ENCODE measurements around the gene ST6GALNAC3. TPM values are rescaled to one million over a fixed set of nuclear protein-coding genes. Genes with fewer than 3 reads are reported as not detected.
A peak's percentile ranks its signal among the peaks of the same experiment; 100 is the strongest.
"Not testable (repeated sequence)": the region's sequence is repeated elsewhere in the genome, so short reads cannot be mapped to it uniquely, and the experiment has no call there.

ST6GALNAC3 gene
- total RNA-seq, 1 experiment from 2014 or later = not detected

DNA sequence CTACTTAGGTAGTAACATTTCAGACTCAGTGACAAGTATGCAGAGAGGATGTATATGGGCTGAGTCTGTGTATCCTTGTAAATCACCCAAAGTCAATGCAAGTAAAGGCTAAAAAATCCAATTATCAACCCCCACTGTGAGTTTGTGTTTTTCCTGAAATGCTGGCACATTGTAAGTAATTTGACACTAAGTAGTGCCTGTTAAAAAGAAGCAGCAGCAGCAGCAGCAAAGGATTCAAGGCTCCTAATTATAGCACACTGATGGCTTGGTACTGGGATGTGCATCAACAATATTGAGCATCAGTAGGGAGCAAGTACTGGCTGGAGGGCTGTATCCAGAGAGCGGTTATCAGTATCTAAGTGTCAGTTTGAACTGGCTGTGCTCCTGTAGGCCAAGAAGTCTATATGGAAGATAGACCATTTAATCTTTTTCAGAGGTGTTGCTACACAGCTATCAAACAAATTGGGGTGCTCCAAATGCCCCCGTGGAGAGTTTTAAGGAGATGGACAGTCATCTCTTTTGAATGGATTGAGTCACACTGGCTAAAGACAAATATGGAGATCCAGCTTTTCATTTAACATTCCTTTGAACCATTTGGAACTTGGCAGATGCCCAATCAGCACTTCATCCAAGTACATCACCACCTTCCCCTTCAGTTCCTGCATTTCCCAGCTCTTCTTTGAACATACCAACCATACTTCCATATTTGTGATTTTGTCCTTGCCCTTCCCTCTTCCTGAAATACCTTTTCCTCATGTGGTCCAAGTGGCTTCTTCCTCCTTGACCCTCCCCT lies 551.5 kb downstream of the ST6GALNAC3 start:
- no peak for DNase-seq (ENCODE audit: low read depth)

DNA sequence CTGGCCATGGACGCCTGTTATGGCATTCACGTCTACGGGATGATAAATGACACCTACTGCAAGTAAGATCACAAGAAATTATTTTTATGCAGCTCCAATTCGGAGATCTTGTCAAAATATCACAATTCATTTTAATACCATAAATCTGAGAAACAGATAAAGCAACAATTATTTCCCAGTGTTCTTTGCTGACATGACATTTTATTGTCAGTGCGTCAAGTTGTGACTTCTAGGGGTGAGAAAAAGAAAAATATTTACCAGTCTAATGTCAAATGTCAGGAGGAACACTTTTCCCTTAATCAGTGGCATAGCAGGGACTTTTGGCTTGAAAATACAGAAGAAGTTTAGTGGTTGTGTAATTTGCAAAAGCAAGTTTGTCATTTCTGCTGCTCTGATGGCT lies 553.0 kb downstream of the ST6GALNAC3 start:
- DNase-seq (ENCODE audit: low read depth) = no peak

DNA sequence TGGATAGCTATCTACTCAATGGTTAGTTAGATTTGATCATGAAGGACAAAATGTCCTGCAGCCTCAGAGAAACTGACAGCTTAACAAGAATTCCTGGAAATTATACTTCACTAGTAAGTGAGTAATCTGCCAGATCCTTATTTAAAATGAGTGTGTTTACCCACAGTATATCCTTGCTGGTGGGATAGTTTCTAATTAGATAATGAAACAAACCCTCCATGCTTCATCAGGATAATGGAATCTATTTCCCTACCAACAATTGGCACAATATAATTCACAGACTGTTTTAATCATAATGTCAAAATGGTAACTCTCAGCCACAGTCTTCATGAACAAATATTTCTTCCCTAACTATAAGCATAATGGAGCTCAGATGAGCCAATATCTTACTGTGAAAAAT lies 553.4 kb downstream of the ST6GALNAC3 start:
- DNase-seq (ENCODE audit: low read depth) = no peak

DNA sequence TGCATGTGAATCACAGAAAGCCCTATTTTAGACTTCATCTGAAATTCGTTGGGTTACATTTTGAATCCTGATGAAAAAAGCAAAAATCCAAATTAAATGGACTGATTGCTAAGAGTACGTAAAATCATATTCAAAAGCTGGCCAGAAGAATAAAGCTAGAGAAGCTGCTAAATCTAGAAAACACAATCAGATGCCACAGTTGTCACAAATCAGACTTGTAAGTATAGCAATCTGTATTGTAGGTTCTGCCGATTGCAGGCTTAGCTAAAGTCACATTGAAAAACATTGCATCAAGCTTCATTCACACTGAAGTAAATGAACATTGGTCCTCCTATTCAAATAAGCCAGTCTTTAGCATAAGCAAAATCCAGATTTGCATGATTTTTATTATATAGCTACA lies 557.6 kb downstream of the ST6GALNAC3 start:
- DNase-seq (ENCODE audit: low read depth) = no peak

DNA sequence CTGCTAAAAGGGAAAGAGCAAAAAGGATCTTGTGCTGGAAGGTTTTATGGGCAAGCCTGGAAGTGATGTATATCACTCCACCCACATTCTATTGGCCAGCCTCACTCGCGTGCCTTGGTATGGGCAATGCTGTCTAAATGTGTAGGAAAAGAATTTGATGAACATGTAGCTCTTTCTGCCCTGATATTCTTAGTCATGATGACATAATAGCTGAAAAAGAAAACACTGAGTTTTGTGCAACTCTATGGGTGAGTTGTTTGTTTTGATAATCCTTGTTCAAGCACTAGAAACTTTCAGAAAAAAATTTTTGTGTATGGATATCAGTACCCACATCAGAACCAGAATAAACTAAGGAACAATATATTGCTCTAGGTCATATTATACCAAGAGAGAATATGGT lies 561.2 kb downstream of the ST6GALNAC3 start:
- DNase-seq (ENCODE audit: low read depth) = peak; percentile 1

DNA sequence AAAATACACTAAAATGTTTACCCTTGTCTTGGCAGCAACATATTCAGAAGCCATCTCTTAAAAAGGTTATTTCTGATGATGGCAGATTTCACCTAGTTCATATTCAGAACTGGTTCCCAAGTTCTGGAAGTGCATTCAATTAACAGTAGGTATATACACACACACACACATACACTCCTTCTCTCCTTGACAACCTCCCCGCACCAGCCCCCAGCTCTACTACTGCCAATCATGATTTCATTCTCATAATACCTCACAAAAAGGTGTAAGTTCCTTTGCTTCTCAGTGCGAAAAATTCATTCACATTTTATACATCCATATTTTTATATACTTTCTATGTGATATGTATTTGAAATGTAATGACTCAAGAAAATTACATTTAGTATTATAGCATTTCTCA lies 564.6 kb downstream of the ST6GALNAC3 start:
- no peak for DNase-seq (ENCODE audit: low read depth)

DNA sequence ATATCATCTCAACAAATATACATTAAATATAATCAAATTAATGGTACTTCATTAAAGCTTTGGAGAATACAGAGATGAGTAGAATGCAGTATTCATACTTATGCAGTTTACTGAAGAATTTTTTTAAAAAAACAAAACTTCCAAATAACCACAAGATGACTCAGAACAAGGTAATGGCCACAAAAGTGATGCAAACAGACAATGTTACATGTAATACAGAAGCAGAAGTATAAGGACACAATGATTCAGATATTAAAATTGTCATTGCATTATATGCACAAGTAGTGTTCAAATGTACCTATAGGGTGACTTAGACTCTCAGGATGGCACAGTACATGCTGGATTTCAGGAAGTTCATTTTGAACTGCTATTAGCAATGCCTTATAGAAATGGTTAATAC lies 565.5 kb downstream of the ST6GALNAC3 start:
- peak; percentile 9 for DNase-seq (ENCODE audit: low read depth)

DNA sequence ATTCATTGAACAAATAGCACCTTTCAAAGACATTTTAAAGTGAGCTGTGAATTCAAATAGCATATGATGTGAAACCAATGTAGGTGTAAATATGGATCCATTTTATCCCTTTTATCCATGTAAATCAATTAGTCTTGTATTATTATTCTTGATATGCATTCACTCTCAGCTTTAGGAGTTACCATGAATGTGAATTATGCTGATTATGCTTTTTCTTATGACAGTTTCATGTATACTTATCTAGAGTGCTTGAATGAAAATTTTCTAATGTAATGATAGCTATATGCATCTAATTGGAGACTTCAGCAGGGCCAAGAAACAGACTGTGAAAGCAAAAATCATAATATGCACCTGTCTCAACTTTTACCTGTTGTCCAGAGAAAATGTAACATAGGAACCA lies 566.2 kb downstream of the ST6GALNAC3 start:
- no peak for DNase-seq (ENCODE audit: low read depth)

DNA sequence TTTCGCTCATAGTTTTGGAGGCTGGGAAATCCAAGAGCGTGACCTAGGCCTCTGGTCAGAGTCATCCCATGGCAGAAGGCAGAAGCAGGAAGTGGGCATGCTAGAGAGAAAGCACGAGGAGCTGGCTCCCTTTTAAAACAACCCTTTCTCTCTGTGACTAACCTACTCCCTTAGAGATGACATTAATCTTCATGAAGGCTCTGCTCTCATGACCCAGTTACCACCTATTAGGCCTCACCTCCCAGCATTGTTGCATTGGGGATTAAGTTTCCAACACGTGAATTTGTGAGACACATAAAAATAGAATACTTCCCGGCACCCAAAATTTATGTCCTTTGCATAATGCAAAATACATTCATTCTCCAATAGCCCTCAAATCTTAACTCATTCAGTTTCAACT lies 569.6 kb downstream of the ST6GALNAC3 start:
- DNase-seq (ENCODE audit: low read depth) = no peak

DNA sequence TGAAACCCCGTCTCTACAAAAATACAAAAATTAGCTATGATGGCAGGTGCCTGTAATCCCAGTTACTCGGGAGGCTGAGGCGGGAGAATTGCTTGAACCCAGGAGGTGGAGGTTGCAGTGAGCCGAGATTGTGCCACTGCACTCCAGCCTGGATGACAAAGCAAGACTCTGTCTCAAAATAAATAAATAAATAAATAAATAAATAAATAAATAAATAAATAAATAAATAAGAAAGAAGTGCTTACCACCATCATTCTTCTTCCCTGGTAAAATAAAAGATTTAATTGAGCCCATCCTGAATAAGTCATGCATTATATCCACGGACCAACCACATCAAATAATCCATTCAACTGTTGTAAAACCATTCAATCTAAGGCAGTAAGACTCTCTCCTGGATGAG lies 578.3 kb downstream of the ST6GALNAC3 start:
- not testable (repeated sequence) for DNase-seq (ENCODE audit: low read depth)

DNA sequence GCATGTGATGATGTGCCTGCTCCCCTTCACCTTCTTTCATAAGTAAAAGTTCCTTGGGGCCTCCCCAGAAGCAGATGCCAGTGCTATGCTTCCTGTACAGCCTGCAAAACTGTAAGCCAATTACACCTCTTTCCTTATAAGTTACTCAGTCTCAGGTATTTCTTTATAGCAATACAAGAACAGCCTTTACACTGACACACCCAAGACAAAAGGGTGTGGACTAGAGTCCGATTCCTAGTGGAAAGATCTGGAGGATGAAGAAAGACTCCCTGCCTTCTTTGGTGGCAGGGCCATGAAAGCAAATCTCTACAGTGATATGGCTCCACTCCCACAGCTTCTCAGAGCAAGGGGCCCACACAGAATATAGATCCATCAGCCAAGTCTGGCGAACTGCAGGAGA lies 583.1 kb downstream of the ST6GALNAC3 start:
- DNase-seq (ENCODE audit: low read depth) = no peak

DNA sequence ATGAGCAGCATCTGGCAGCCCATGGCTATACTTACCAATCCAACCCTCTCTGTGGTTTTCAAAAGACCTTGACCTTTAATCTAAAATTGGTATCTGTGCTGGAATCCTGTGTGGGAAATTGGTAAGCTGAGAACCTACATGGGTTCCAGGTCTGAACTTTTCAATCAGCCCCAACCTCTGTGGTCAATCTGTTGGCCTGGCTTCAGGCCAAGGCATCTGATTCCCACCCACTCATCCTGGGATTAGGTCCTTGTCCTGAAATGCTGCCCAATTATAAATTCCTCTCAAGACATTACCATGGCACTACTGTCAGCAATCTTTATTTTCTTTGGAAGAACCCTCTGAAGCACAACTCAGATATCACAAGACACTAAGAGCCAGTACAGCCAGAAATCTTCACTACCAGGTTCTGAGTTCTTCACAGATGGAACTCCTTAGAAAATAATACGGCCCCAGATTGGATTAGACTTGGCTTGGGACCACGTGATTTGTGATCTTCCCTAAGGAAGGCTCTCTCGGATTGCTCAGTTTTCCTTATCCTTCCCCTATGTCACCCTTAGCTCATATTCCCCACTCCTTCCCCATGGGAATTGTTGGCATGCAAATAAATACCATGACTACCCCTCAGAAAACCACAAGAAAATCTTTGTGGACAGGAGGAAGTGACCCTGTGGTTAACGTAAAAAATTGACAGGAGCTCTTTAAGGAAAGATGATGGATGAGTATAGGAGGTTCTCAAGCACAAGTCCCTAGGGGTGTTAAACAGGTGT lies 584.8 kb downstream of the ST6GALNAC3 start:
- DNase-seq (ENCODE audit: low read depth) = peak; percentile 31

DNA sequence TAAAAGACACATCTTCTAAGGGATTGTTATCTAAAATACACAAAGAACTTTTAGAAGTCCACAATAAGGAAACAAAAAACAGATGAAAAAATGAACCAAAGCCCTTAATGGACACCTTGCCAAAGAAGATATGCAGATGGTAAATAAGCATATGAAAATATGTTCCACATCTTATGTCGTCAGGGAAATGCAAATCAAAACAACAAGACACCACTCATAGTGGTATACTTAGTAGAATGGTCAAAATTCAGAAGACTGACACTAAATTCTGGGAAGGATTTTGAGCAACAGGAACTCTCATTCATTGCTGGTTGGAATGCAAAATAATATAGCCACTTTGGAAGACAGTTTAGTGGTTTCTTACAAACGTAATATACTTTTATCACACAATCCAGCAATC lies 587.0 kb downstream of the ST6GALNAC3 start:
- DNase-seq (ENCODE audit: low read depth) = no peak

DNA sequence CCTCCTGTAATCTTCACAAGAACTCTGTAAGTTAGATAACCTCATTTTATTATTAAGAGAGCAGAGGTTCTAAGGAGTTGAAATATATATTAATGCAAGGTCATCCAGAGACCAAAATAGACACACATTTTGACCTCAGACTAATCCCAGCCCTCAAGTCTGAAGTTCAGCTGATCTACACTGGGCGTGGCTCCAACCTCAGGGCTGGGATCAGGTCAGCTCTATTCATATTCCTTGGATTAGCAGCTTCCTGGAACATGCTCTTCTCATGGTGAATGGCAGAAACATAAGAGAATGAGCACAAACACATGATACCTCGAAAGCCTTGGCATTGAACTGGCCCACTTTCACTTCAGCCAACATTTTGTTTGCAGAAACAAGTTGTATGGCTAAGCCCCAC lies 592.0 kb downstream of the ST6GALNAC3 start:
- no peak for DNase-seq (ENCODE audit: low read depth)

DNA sequence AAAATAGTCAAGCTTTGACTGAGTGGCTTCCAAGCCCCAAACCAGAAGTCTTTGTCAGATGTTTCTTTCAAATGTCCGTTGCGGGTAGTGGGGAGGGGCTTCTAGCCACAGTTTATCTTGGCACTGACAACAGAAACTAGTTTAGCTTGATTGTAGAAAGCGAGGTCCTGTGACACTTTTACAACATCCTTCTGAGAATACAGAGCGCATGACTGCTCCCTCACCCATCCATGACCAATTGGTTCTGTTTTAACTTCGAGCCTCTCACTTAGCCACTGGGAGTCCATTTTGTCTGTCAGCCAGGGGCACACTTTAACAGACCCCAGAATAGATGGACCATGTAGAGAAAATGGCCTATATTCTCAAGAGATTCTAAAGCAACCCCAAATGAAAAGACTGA lies 593.5 kb downstream of the ST6GALNAC3 start:
- no peak for DNase-seq (ENCODE audit: low read depth)

DNA sequence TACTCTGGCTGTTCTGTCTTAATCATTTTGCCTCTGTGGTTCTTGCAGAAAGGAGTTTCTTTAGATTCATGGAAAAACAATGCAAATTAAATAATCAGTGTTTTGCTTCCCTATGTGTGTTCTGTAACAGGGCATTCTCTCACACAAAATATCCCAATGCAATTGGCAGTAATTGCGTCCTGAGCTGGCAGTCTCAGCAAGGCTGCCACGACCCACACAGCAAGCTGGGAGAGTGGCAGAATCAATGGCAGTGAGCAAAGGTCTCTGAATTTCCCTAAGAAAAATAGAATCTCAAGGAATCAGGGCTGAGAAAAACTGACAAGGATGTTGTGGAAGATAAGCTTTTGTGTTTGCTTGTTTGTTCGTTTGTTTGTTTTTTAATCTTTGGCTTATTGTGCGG lies 594.6 kb downstream of the ST6GALNAC3 start:
- no peak for DNase-seq (ENCODE audit: low read depth)

DNA sequence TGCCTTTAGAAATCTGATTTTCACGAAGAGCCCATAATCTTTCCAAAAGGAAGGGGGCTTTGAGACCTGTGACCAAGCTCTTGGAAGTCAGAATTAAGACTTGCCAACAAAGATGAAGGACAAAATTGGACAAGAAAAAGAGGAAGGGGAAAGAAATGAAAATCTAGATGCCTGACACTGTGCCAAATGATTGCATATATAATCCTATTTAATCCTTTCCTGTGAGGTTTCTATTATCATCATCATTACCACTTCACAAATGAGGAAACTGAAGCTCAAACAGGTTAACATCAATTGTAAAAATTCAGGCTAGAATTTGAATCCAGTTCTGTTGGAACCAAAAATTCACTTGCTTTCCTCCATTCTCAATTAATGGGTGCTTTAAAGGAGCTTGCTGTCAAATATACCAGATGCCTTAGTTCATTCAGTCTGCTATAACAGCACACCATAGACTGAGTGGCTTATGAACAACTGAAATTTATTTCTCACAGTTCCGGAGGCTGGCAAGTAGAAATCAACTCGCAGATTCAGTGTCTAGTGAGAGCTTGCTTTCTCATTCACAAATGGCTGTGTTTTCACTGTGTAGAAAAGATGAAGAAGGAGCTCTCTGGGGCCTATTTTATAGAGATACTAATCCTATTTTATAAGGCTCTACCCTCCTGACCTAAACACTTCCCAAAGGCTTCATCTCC lies 595.2 kb downstream of the ST6GALNAC3 start:
- DNase-seq (ENCODE audit: low read depth) = no peak

DNA sequence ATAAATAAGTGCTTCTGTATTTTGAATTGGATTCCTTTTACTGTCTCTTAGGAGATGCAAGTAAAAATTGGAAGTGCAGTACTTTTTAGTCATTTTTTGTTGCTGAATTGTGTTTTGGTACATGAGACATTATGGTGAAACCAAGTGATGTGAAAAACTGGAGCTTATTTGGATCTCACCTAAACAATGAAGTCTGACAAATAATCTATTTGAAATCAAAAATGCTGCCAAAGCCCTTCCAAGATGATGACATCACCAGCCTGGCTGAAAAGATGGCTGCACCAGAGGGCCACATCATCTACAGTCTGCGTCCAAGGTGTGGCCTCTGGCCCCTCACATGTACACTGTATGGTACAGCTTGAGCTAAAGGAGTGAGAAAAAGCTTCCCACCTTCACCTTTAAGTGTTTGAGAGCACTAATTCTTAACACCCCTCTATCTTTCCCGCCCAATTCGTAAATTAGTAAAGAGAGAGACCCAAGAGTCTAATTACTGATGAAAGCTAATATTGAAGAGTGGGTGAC lies 600.2 kb downstream of the ST6GALNAC3 start:
- DNase-seq (ENCODE audit: low read depth) = no peak

DNA sequence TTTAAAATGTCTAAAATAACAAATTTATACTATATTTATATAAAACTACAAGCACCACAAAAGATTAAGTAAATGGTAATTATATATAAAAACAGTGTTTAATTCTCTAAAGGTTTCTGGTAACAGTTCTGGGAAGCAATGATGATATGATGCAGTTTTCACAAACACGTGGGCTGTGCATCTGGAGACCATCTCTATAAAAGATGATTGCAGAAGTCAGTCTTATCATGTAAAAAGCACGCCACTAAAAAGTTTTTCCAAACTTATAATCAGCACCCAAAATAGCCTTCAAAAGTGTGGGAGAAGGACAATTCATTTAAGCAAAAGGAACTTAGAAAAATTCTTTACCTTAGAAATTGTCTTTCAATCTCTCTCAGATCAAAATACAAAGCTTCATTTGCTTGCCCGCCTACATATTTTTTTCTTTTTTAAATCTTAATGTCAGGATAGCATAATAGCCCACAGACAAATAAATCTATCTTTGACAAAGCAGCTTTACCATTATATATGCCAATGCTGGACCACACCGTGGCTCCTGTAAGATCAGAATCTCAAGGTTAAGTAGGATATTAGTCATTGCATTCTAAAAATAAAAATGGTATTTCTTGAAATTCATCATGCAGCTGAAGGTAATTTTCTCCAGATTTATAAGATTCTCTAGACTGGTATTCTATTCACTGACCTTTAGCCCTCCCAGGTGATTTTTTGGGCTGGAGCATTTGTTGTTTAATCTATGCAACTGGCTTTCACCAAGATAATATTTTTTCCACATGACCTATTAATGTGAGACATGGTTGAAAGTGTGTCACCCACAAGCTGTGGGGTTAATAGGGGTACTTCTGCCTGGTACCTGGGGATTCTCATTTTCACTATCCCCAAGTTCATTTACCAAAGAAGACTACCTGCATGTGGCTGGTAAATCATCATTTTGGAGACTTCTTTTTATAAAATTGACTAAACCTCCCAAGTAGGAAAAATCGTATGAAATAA lies 603.2 kb downstream of the ST6GALNAC3 start:
- no peak for DNase-seq (ENCODE audit: low read depth)

DNA sequence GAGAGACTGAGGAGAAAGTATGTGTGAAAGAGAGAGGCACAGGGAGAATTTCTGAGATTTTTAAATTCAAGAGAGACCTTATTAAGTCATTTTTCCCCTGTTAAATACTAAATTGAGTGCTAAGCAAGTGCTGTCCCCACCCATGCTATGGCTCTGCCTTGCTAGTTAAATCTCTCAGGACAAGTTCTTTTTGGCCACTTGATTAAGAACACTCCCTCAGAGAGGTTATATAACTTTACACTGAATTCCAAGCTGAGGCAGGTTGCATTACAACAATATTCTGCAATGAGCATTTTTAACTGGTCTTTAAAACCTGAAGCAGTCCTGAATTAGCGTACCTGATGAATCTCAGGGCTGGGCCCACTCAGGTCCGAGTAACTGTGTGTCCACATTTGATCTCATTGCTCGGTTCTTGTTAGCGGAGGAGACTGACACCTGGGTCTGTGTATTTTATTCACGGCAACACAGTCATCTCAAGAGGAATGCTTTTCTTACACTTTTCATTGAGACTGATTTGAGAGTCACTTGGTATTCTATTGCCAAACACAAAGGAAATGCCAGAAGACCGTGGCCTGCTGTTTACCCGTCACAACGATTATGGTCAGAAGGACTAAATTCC lies 605.1 kb downstream of the ST6GALNAC3 start:
- no peak for DNase-seq (ENCODE audit: low read depth)

DNA sequence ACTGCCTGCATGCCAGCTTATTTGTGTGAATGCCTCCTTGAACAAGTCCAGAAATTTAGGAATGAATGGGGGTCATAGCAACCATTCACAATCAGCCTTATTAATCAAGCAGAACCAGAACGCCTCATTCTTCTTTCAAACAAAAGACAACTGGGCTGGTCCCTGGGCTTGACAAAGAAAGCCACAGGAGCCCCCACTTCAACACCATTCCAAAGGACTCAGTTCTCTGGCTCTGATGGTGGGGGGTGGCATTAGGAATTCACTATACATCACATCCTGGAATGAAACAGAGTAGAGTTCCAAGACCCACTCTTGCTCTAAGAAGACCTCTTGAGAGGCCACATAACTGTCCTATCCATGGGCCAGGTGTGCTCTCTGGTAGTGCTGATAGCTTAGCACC lies 606.1 kb downstream of the ST6GALNAC3 start:
- no peak for DNase-seq (ENCODE audit: low read depth)

All from LHCN-M2 (cell line).